Keratinocyte (primary cell): ENCODE data around the gene ZNRF4. TPM values are rescaled to one million over a fixed set of nuclear protein-coding genes. Genes with fewer than 3 reads are reported as not detected.

Experiments used
- DNase-seq: peaks from one replicate; pipeline ENCODE4 v3.0.0-alpha.2; 2011; ENCODE audit warnings: low read depth, missing footprints, low spot score
- FAIRE-seq: peaks from 2 replicates; lab custom pipeline; 2011; peaks lifted over from hg19 to GRCh38; lab: Jason Lieb, UNC
- H2AFZ ChIP-seq: 2 replicates; pipeline ENCODE4 v1.6.0; 2012; ENCODE audit warnings: low read length, control low read depth, inconsistent platforms; ENCODE audit not compliant: control insufficient read depth
- H3K27ac ChIP-seq: 2 replicates; pipeline ENCODE4 v1.5.1; 2011; ENCODE audit warnings: low read length; ENCODE audit not compliant: control insufficient read depth, insufficient read depth
- H3K27me3 ChIP-seq: 3 replicates; pipeline ENCODE4 v1.6.0; 2011; ENCODE audit warnings: low read length; ENCODE audit not compliant: control insufficient read depth, insufficient read depth; ENCODE audit errors: extremely low read depth
- H3K36me3 ChIP-seq, 2 experiments: 2 replicates in 1 of 2; 3 replicates in 1 of 2; pipeline ENCODE4 v1.5.1; 2011; ENCODE audit warnings: low read length in 2 of 2, mild to moderate bottlenecking in 1 of 2; ENCODE audit not compliant: control insufficient read depth in 2 of 2, insufficient read depth in 2 of 2; ENCODE audit errors: extremely low read depth in 1 of 2
- H3K4me1 ChIP-seq: 3 replicates; pipeline ENCODE4 v1.5.1; 2011; ENCODE audit warnings: low read length; ENCODE audit not compliant: control insufficient read depth, insufficient read depth; ENCODE audit errors: extremely low read depth
- H3K4me2 ChIP-seq: 3 replicates; pipeline ENCODE4 v1.6.0; 2011; ENCODE audit warnings: low read depth, low read length; ENCODE audit not compliant: control insufficient read depth, insufficient read depth; ENCODE audit errors: extremely low read depth
- H3K4me3 ChIP-seq, 3 experiments: fragments of 200-600 bp in 1 of 3; sonication (generic) in 1 of 3; 2 replicates in 2 of 3; 3 replicates in 1 of 3; pipeline ENCODE4 v1.5.1; 2011 to 2016; ENCODE audit warnings: low read length in 3 of 3, mild to moderate bottlenecking in 3 of 3, control low read depth in 2 of 3, inconsistent platforms in 1 of 3, low read depth in 1 of 3, mixed read lengths in 1 of 3, mixed run types in 1 of 3, moderate library complexity in 1 of 3; ENCODE audit not compliant: control insufficient read depth in 2 of 3, insufficient read depth in 2 of 3; ENCODE audit errors: extremely low read depth in 1 of 3
- H3K79me2 ChIP-seq: 2 replicates; pipeline ENCODE4 v1.6.0; 2012; ENCODE audit warnings: low read length; ENCODE audit not compliant: control insufficient read depth, insufficient read depth
- H3K9ac ChIP-seq: 3 replicates; pipeline ENCODE4 v1.6.0; 2011; ENCODE audit warnings: low read length; ENCODE audit not compliant: control insufficient read depth, insufficient read depth; ENCODE audit errors: extremely low read depth
- H3K9me1 ChIP-seq: 3 replicates; pipeline ENCODE4 v1.6.0; 2011; ENCODE audit warnings: low read length; ENCODE audit not compliant: control insufficient read depth, insufficient read depth; ENCODE audit errors: extremely low read depth
- H3K9me3 ChIP-seq: 2 replicates; pipeline ENCODE4 v1.5.1; 2012; ENCODE audit warnings: low read depth, low read length; ENCODE audit not compliant: control insufficient read depth
- H4K20me1 ChIP-seq: 3 replicates; pipeline ENCODE4 v1.6.0; 2011; ENCODE audit warnings: low read length; ENCODE audit not compliant: control insufficient read depth, insufficient read depth; ENCODE audit errors: extremely low read depth
- CTCF ChIP-seq, 3 experiments: IDR thresholded peaks in 1 of 3; conservative IDR thresholded peaks in 1 of 3; optimal IDR thresholded peaks in 1 of 3; 2 replicates in 2 of 3; 3 replicates in 1 of 3; pipeline versions ENCODE3 to v1.5.1; 2011; ENCODE audit warnings: low read length in 3 of 3, mild to moderate bottlenecking in 3 of 3, moderate library complexity in 2 of 3, control low read depth in 1 of 3, inconsistent platforms in 1 of 3; ENCODE audit not compliant: insufficient read depth in 2 of 3; ENCODE audit errors: extremely low read depth in 1 of 3
- EZH2 ChIP-seq: IDR thresholded peaks from one replicate; pipeline ENCODE4 v1.6.1; 2012; ENCODE audit warnings: inconsistent platforms, mild to moderate bottlenecking, low read length, moderate library complexity
- dilution Hi-C: fragments of 300-500 bp; cut with MboI; formaldehyde crosslinking; loops from one replicate; pipeline ENCODE4 v1.7.0; 2020; ENCODE audit warnings: low sequenced_read_pairs; ENCODE audit not compliant: extremely low pct_ligation_motif_present
- polyA plus RNA-seq, 5 experiments: library from polyadenylated mRNA; depleted of rRNA in 3 of 5; stranded (reverse) in 3 of 5; stranded (forward) in 1 of 5; unstranded in 1 of 5; fragments of >200 nt; gene quantifications; 1 replicate in 1 of 5; 2 replicates in 3 of 5; 3 replicates in 1 of 5; pipeline versions ENCODE4 v1.2.1 to v1.2.3, GENCODE V29; 2011 to 2012; ENCODE audit warnings: missing spikeins in 2 of 5, low read depth in 1 of 5, low replicate concordance in 1 of 5

ZNRF4 gene
- polyA plus RNA-seq, 1 donor (not counting 4 experiments of a cell fraction or from before 2014, with no cell fraction given) = not detected

GRCh38 chr19:5479958-5480357 lies 24.7 kb downstream of the ZNRF4 start:
- Histone ChIP-seq H3K27ac (no peak overlapping the region), H3K4me2 (no peak overlapping the region), H3K27me3 (peaks cover 37% of the 10 kb centered on the region), H3K9me3 (peaks cover 8% of the 10 kb centered on the region), H3K79me2 (no peaks in the 10 kb centered on the region), H3K9ac (no peak overlapping the region), H3K4me1 (no peaks in the 10 kb centered on the region), H3K4me3 (no peak overlapping the region), H2AFZ (no peak overlapping the region), H3K36me3 (no peaks in the 10 kb centered on the region), H3K9me1 (no peaks in the 10 kb centered on the region), H4K20me1 (no peaks in the 10 kb centered on the region)
- dilution Hi-C loops = no loop called here
- no peak for FAIRE-seq
- DNase-seq = no peak
- TF ChIP-seq CTCF (optimal IDR thresholded peaks at IDR 0.05 in 1 of 3, IDR thresholded peaks at IDR 0.05 in 1 of 3, conservative IDR thresholded peaks at IDR 0.05 in 1 of 3; ENCODE audit: extremely low read depth in 1 of 3, insufficient read depth in 2 of 3, low read length in 3 of 3) (no peak), EZH2 (no peak)

- Histone ChIP-seq H3K4me1 (no peaks in the 10 kb centered on the region), H3K9me1 (no peaks in the 10 kb centered on the region), H3K4me2 (no peak overlapping the region), H3K9ac (no peak overlapping the region), H4K20me1 (no peaks in the 10 kb centered on the region), H3K27me3 (peaks cover 41% of the 10 kb centered on the region), H3K4me3 (no peak overlapping the region), H3K9me3 (peaks cover 8% of the 10 kb centered on the region), H2AFZ (no peak overlapping the region), H3K79me2 (no peaks in the 10 kb centered on the region), H3K27ac (no peak overlapping the region), H3K36me3 (no peaks in the 10 kb centered on the region)
- DNase-seq (no peak), FAIRE-seq (no peak)
- dilution Hi-C loops = no loop called here
- TF ChIP-seq CTCF (optimal IDR thresholded peaks at IDR 0.05 in 1 of 3, IDR thresholded peaks at IDR 0.05 in 1 of 3, conservative IDR thresholded peaks at IDR 0.05 in 1 of 3; ENCODE audit: extremely low read depth in 1 of 3, insufficient read depth in 2 of 3, low read length in 3 of 3) (peak; percentile 57 to 70 (median 68)), EZH2 (no peak)
Observed at GRCh38 chr19:5480427-5480836, 25.2 kb downstream of the ZNRF4 start.
